ENCODE data around the gene GRB2. TPM values are rescaled to one million over a fixed set of nuclear protein-coding genes. Genes with fewer than 3 reads are reported as not detected.
A peak's percentile ranks its signal among the peaks of the same experiment; 100 is the strongest.

Gene GRB2
- total RNA-seq, 1 donor from 2014 or later, result 95.0 TPM

- TF ChIP-seq, protein P1, sequence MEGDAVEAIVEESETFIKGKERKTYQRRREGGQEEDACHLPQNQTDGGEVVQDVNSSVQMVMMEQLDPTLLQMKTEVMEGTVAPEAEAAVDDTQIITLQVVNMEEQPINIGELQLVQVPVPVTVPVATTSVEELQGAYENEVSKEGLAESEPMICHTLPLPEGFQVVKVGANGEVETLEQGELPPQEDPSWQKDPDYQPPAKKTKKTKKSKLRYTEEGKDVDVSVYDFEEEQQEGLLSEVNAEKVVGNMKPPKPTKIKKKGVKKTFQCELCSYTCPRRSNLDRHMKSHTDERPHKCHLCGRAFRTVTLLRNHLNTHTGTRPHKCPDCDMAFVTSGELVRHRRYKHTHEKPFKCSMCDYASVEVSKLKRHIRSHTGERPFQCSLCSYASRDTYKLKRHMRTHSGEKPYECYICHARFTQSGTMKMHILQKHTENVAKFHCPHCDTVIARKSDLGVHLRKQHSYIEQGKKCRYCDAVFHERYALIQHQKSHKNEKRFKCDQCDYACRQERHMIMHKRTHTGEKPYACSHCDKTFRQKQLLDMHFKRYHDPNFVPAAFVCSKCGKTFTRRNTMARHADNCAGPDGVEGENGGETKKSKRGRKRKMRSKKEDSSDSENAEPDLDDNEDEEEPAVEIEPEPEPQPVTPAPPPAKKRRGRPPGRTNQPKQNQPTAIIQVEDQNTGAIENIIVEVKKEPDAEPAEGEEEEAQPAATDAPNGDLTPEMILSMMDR (IDR thresholded peaks at IDR 0.05; ENCODE audit: unreplicated experiment), result no peak
- no peak for DNase-seq (ENCODE audit: low spot score)
- Mint-ChIP-seq H3K27me3 (ENCODE audit: unreplicated experiment) (peaks cover 9% of the 10 kb centered on the region), H3K9me3 (ENCODE audit: unreplicated experiment) (no peaks in the 10 kb centered on the region), H3K4me1 (ENCODE audit: unreplicated experiment) (peaks cover 9% of the 10 kb centered on the region), H3K4me3 (ENCODE audit: unreplicated experiment) (peak overlapping the region; percentile 96), H3K27ac (ENCODE audit: unreplicated experiment) (peak overlapping the region; percentile 94), H3K36me3 (ENCODE audit: low read depth, unreplicated experiment) (no peaks in the 10 kb centered on the region)
Observed at GRCh38 chr17:75289832-75290337, 115.6 kb downstream of the GRB2 start.

DNA sequence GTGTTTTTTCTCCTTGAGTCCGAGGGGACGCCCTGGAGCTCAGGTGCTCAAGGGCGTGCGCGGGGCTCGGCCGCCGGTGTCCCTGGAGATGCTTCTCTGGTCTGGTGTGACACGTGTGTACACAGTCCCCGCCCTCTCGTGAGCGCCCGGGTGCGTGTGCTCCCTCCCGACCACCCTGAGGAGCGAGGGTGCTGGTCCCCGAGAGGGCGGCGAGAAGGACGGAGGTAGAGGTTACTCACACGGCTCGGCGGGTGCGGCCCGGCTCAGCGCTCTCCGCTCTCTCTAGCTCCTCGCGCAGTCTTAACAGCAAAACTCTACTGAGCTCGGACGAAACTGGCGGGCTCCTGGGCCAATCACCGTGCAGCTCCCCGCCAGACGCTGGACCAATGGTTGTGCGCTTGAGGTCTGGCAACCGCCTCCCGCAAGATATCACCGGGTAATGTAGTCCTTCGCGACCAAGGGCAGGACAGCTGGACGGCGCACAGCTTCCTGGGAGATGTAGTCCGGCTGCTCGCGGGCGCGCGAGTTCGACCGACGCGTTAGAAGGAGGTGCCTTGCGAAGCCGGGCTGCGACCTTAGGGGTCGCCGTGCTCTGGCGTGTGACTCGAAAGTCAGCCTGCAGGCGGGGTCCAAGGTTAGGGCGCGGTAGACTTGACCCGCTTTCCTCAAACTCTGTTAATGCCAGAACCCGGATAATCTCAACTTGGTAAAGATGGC lies 116.2 kb downstream of the GRB2 start, which contains the start of gene SLC25A19:
TSS of gene SLC25A19 (minus strand) at position 319 of the 717 bp plus-strand sequence. CDS start 2,669 bp downstream, outside the sequence.
- no peaks in the 10 kb centered on the region for H3K9me3 Mint-ChIP-seq (ENCODE audit: unreplicated experiment)
- no peaks in the 10 kb centered on the region for H3K36me3 Mint-ChIP-seq (ENCODE audit: low read depth, unreplicated experiment)
- H3K27me3 Mint-ChIP-seq (ENCODE audit: unreplicated experiment), result peaks cover 9% of the 10 kb centered on the region
- H3K4me1 Mint-ChIP-seq (ENCODE audit: unreplicated experiment), result peaks cover 9% of the 10 kb centered on the region
- peak within 1 kb of the TSS; percentile 94 for H3K27ac Mint-ChIP-seq (ENCODE audit: unreplicated experiment)
- peak; percentile 94 for DNase-seq (ENCODE audit: low spot score)
- H3K4me3 Mint-ChIP-seq (ENCODE audit: unreplicated experiment), result peak within 1 kb of the TSS; percentile 96
- TF ChIP-seq, protein P1 (IDR thresholded peaks at IDR 0.05; ENCODE audit: unreplicated experiment), result peak; percentile 34

DNA sequence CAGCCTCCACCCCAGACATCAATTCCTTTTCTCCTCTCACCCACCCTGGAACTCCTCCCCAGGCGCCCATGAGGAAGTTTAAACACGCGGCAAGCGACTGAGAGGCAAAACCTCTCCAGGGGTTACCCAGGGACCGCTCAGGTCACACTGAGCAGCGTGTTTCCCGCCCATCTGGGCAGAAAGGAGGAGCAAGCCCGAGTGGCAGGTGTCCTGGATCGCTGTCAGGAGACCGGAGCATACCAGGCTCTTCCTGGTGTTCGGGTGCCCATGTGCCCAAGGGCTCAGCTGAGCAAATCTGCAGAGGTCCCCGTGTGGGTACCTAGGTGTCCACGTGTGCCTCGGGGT lies 116.7 kb downstream of the GRB2 start:
- DNase-seq (ENCODE audit: low spot score), result no peak
- peaks cover 9% of the 10 kb centered on the region for H3K4me1 Mint-ChIP-seq (ENCODE audit: unreplicated experiment)
- H3K36me3 Mint-ChIP-seq (ENCODE audit: low read depth, unreplicated experiment), result no peaks in the 10 kb centered on the region
- TF ChIP-seq, protein P1 (IDR thresholded peaks at IDR 0.05; ENCODE audit: unreplicated experiment), result no peak
- peak overlapping the region; percentile 96 for H3K4me3 Mint-ChIP-seq (ENCODE audit: unreplicated experiment)
- peaks cover 9% of the 10 kb centered on the region for H3K27me3 Mint-ChIP-seq (ENCODE audit: unreplicated experiment)
- H3K9me3 Mint-ChIP-seq (ENCODE audit: unreplicated experiment), result no peaks in the 10 kb centered on the region
- no peak overlapping the region for H3K27ac Mint-ChIP-seq (ENCODE audit: unreplicated experiment)

GRCh38 chr17:75288359-75288758 lies 117.1 kb downstream of the GRB2 start:
- Mint-ChIP-seq H3K4me3 (ENCODE audit: unreplicated experiment) (peak overlapping the region; percentile 96), H3K27me3 (ENCODE audit: unreplicated experiment) (peaks cover 9% of the 10 kb centered on the region), H3K27ac (ENCODE audit: unreplicated experiment) (no peak overlapping the region), H3K4me1 (ENCODE audit: unreplicated experiment) (peaks cover 9% of the 10 kb centered on the region), H3K36me3 (ENCODE audit: low read depth, unreplicated experiment) (no peaks in the 10 kb centered on the region), H3K9me3 (ENCODE audit: unreplicated experiment) (no peaks in the 10 kb centered on the region)
- no peak for DNase-seq (ENCODE audit: low spot score)
- TF ChIP-seq, protein P1 (IDR thresholded peaks at IDR 0.05; ENCODE audit: unreplicated experiment), result no peak

DNA sequence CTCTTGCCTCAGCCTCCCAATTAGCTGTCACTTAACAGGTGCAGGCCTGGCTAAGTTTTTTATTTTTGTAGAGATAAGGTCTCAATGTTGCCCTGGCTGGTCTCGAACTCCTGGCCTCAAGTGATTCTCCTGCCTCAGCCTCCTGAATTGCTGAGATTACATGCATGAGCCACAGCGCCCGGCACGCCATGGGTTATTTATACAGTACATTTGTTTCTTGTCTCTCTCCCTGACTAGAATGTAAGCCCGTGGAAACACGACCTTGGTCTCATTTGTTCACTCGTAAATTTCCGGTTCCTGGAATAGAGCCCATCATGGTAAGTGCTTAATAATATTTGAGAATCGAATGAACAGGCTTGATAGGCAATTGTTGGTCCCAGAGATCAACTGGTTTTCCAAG lies 118.3 kb downstream of the GRB2 start:
- TF ChIP-seq, protein P1 (IDR thresholded peaks at IDR 0.05; ENCODE audit: unreplicated experiment), result no peak
- no peak for DNase-seq (ENCODE audit: low spot score)
- Mint-ChIP-seq H3K27ac (ENCODE audit: unreplicated experiment) (no peak overlapping the region), H3K4me3 (ENCODE audit: unreplicated experiment) (no peak overlapping the region), H3K27me3 (ENCODE audit: unreplicated experiment) (peaks cover 9% of the 10 kb centered on the region), H3K36me3 (ENCODE audit: low read depth, unreplicated experiment) (no peaks in the 10 kb centered on the region), H3K9me3 (ENCODE audit: unreplicated experiment) (no peaks in the 10 kb centered on the region), H3K4me1 (ENCODE audit: unreplicated experiment) (peaks cover 9% of the 10 kb centered on the region)

All from endothelial cell (in vitro differentiated cells).